ENCODE data around the gene DIRAS1.

- no peak for TF ChIP-seq CTCF (IDR thresholded peaks at IDR 0.05)
- no peak for TF ChIP-seq POLR2A (IDR thresholded peaks at IDR 0.05)
- TF ChIP-seq EP300 (IDR thresholded peaks at IDR 0.05), result no peak
Observed at GRCh38 chr19:2685204-2685704, 35.9 kb downstream of the DIRAS1 start.
